ENCODE results near the gene PWWP2B. TPM values are rescaled to one million over a fixed set of nuclear protein-coding genes. Genes with fewer than 3 reads are reported as not detected.
A peak's percentile ranks its signal among the peaks of the same experiment; 100 is the strongest.

The PWWP2B gene
- total RNA-seq, 2 experiments from 2014 or later, result 5.5 to 6.3 TPM

- Mint-ChIP-seq H3K9me3 (peaks cover 4% of the 10 kb centered on the region), H3K27ac (no peak overlapping the region), H3K36me3 (ENCODE audit: low read depth) (no peaks in the 10 kb centered on the region), H3K4me3 (no peak overlapping the region), H3K4me1 (peaks cover 9% of the 10 kb centered on the region), H3K27me3 (no peaks in the 10 kb centered on the region)
- ChIA-PET POLR2A (no interaction called here), CTCF (no interaction called here)
- DNase-seq, result no peak
Measured at GRCh38 chr10:132439424-132440163, 42.6 kb downstream of the PWWP2B start.

- no peak overlapping the region for H3K27ac Mint-ChIP-seq
- H3K36me3 Mint-ChIP-seq (ENCODE audit: low read depth), result no peaks in the 10 kb centered on the region
- no peak for DNase-seq
- H3K4me1 Mint-ChIP-seq, result peaks cover 16% of the 10 kb centered on the region
- no peaks in the 10 kb centered on the region for H3K27me3 Mint-ChIP-seq
- ChIA-PET CTCF (no interaction called here), POLR2A (no interaction called here)
- no peak overlapping the region for H3K4me3 Mint-ChIP-seq
- peaks cover 4% of the 10 kb centered on the region for H3K9me3 Mint-ChIP-seq
Measured at GRCh38 chr10:132440791-132441565, 44.0 kb downstream of the PWWP2B start.

- no peak overlapping the region for H3K4me3 Mint-ChIP-seq
- no peaks in the 10 kb centered on the region for H3K36me3 Mint-ChIP-seq (ENCODE audit: low read depth)
- peaks cover 26% of the 10 kb centered on the region for H3K4me1 Mint-ChIP-seq
- ChIA-PET POLR2A (interaction anchor here (0.6 kb wide), 1 partner anchor 823 kb away, joined by 3 read pairs; no protein-coding TSS in a partner anchor), CTCF (no interaction called here)
- DNase-seq, result no peak
- peaks cover 4% of the 10 kb centered on the region for H3K9me3 Mint-ChIP-seq
- no peak overlapping the region for H3K27ac Mint-ChIP-seq
- no peaks in the 10 kb centered on the region for H3K27me3 Mint-ChIP-seq
Measured at GRCh38 chr10:132441818-132442524, 45.0 kb downstream of the PWWP2B start.

- Mint-ChIP-seq H3K36me3 (ENCODE audit: low read depth) (no peaks in the 10 kb centered on the region), H3K27me3 (no peaks in the 10 kb centered on the region), H3K9me3 (peaks cover 4% of the 10 kb centered on the region), H3K27ac (no peak overlapping the region), H3K4me1 (peaks cover 33% of the 10 kb centered on the region), H3K4me3 (no peak overlapping the region)
- CTCF ChIA-PET, result interaction anchor here (1.6 kb wide), 1 partner anchor 9 kb away, joined by 7 read pairs; no protein-coding TSS in a partner anchor
- POLR2A ChIA-PET, result no interaction called here
- no peak for DNase-seq
Measured at GRCh38 chr10:132442636-132443035, 45.6 kb downstream of the PWWP2B start.

GRCh38 chr10:132443605-132443982, 46.6 kb downstream of the PWWP2B start:
- Mint-ChIP-seq H3K36me3 (ENCODE audit: low read depth) (no peaks in the 10 kb centered on the region), H3K27me3 (no peaks in the 10 kb centered on the region), H3K4me1 (peaks cover 39% of the 10 kb centered on the region), H3K4me3 (no peak overlapping the region), H3K9me3 (peaks cover 4% of the 10 kb centered on the region), H3K27ac (no peak overlapping the region)
- DNase-seq, result peak; percentile 61
- CTCF ChIA-PET, result interaction anchor here (1.1 to 1.6 kb wide), 2 partner anchors 10 to 23 kb away, joined by 3 to 7 read pairs; no protein-coding TSS in a partner anchor
- POLR2A ChIA-PET, result no interaction called here

- Mint-ChIP-seq H3K9me3 (peaks cover 4% of the 10 kb centered on the region), H3K36me3 (ENCODE audit: low read depth) (no peaks in the 10 kb centered on the region), H3K27ac (peak overlapping the region; percentile 62), H3K27me3 (no peaks in the 10 kb centered on the region), H3K4me3 (no peak overlapping the region), H3K4me1 (peaks cover 39% of the 10 kb centered on the region)
- CTCF ChIA-PET, result interaction anchor here (1.1 to 1.6 kb wide), 2 partner anchors 10 to 23 kb away, joined by 3 to 7 read pairs; no protein-coding TSS in a partner anchor
- DNase-seq, result no peak
- POLR2A ChIA-PET, result interaction anchor here (3.9 kb wide), 1 partner anchor 46 kb away, joined by 22 read pairs; the partner anchor contains the start of gene PWWP2B
Measured at GRCh38 chr10:132443983-132444876, 47.2 kb downstream of the PWWP2B start.

GRCh38 chr10:132444877-132445351, 47.9 kb downstream of the PWWP2B start:
- H3K9me3 Mint-ChIP-seq, result peaks cover 4% of the 10 kb centered on the region
- no peaks in the 10 kb centered on the region for H3K36me3 Mint-ChIP-seq (ENCODE audit: low read depth)
- H3K4me3 Mint-ChIP-seq, result no peak overlapping the region
- POLR2A ChIA-PET, result interaction anchor here (3.9 kb wide), 1 partner anchor 47 kb away, joined by 22 read pairs; the partner anchor contains the start of gene PWWP2B
- peaks cover 41% of the 10 kb centered on the region for H3K4me1 Mint-ChIP-seq
- no peaks in the 10 kb centered on the region for H3K27me3 Mint-ChIP-seq
- peak overlapping the region; percentile 70 for H3K27ac Mint-ChIP-seq
- CTCF ChIA-PET, result interaction anchor here (1.4 kb wide), 1 partner anchor 57 kb away, joined by 3 read pairs; no protein-coding TSS in a partner anchor
- DNase-seq, result no peak

GRCh38 chr10:132445516-132446194, 48.7 kb downstream of the PWWP2B start:
- peaks cover 4% of the 10 kb centered on the region for H3K9me3 Mint-ChIP-seq
- POLR2A ChIA-PET, result interaction anchor here (2.4 to 3.9 kb wide), 2 partner anchors 12 to 48 kb away, joined by 12 to 22 read pairs; partner anchors contain the start of gene PWWP2B
- H3K4me3 Mint-ChIP-seq, result no peak overlapping the region
- CTCF ChIA-PET, result interaction anchor here (1.4 to 1.7 kb wide), 2 partner anchors 58 to 65 kb away, joined by 3 to 6 read pairs; no protein-coding TSS in a partner anchor
- H3K4me1 Mint-ChIP-seq, result peaks cover 41% of the 10 kb centered on the region
- no peaks in the 10 kb centered on the region for H3K27me3 Mint-ChIP-seq
- no peaks in the 10 kb centered on the region for H3K36me3 Mint-ChIP-seq (ENCODE audit: low read depth)
- peak overlapping the region; percentile 70 for H3K27ac Mint-ChIP-seq
- DNase-seq, result no peak

- H3K27ac Mint-ChIP-seq, result peak overlapping the region; percentile 96
- H3K36me3 Mint-ChIP-seq (ENCODE audit: low read depth), result no peaks in the 10 kb centered on the region
- H3K27me3 Mint-ChIP-seq, result no peaks in the 10 kb centered on the region
- no peak for DNase-seq
- H3K4me1 Mint-ChIP-seq, result peaks cover 41% of the 10 kb centered on the region
- ChIA-PET POLR2A (interaction anchor here (0.7 to 3.9 kb wide), 6 partner anchors 12 to 542 kb away, joined by 3 to 22 read pairs (median 6); partner anchors contain the start of gene PWWP2B), CTCF (interaction anchor here (1.0 to 1.7 kb wide), 4 partner anchors 59 to 220 kb away, joined by 3 to 6 read pairs (median 4); no protein-coding TSS in a partner anchor)
- H3K9me3 Mint-ChIP-seq, result peaks cover 4% of the 10 kb centered on the region
- peak overlapping the region; percentile 68 for H3K4me3 Mint-ChIP-seq
Measured at GRCh38 chr10:132446195-132446581, 49.2 kb downstream of the PWWP2B start.

- H3K4me3 Mint-ChIP-seq, result peak overlapping the region; percentile 68
- H3K9me3 Mint-ChIP-seq, result peaks cover 3% of the 10 kb centered on the region
- peaks cover 45% of the 10 kb centered on the region for H3K4me1 Mint-ChIP-seq
- peak; percentile 83 for DNase-seq
- peak overlapping the region; percentile 96 for H3K27ac Mint-ChIP-seq
- H3K36me3 Mint-ChIP-seq (ENCODE audit: low read depth), result no peaks in the 10 kb centered on the region
- CTCF ChIA-PET, result interaction anchor here (0.7 to 1.8 kb wide), 10 partner anchors 13 to 221 kb away, joined by 3 to 6 read pairs (median 4); no protein-coding TSS in a partner anchor
- POLR2A ChIA-PET, result interaction anchor here (0.7 to 3.9 kb wide), 10 partner anchors 13 to 546 kb away, joined by 3 to 22 read pairs (median 4); partner anchors contain the start of genes PPP2R2D and PWWP2B
- H3K27me3 Mint-ChIP-seq, result no peaks in the 10 kb centered on the region
Measured at GRCh38 chr10:132446661-132447445, 49.9 kb downstream of the PWWP2B start.

Measured in activated CD4-positive, alpha-beta memory T cell treated with anti-CD3 and anti-CD28 coated beads, Interleukin-2, amount 10 ng/mL, durations not matched to agents 7 days and 5 days (primary cell).